OCI-LY3 (cell line): ENCODE results near the gene KLHL36.
A peak's percentile ranks its signal among the peaks of the same experiment; 100 is the strongest.
"Not testable (repeated sequence)": the region's sequence is repeated elsewhere in the genome, so short reads cannot be mapped to it uniquely, and the experiment has no call there.

Experiments
- H2AFZ ChIP-seq: fragments of 200-600, 300-600 bp; shearing (Covaris generic); 2 replicates; pipeline ENCODE4 v1.6.0; 2014; ENCODE audit warnings: antibody characterized with exemption, low read depth, low read length
- H3K27ac ChIP-seq: fragments of 200-600, 300-600 bp; sonication (generic); 2 replicates; pipeline ENCODE4 v1.5.1; 2014; ENCODE audit warnings: mild to moderate bottlenecking, low read length, moderate library complexity, mixed read lengths
- H3K27me3 ChIP-seq: fragments of 200-600, 300-600 bp; sonication (generic); 2 replicates; pipeline ENCODE4 v1.6.1; 2014; ENCODE audit warnings: low read depth, low read length, mixed read lengths
- H3K36me3 ChIP-seq: fragments of 200-600, 300-600 bp; sonication (generic); replicated peaks from 2 replicates; pipeline ENCODE3; 2014; ENCODE audit warnings: low read depth, low read length, mixed read lengths
- H3K4me1 ChIP-seq: fragments of 300-600, 200-600 bp; sonication (generic); 2 replicates; pipeline ENCODE4 v1.6.1; 2014; ENCODE audit warnings: low read length, mixed read lengths
- H3K4me2 ChIP-seq: fragments of 200-600, 300-600 bp; sonication (generic); 2 replicates; pipeline ENCODE4 v1.6.1; 2014; ENCODE audit warnings: low read length, mixed read lengths
- H3K4me3 ChIP-seq: fragments of 300-600, 200-600 bp; sonication (generic); 2 replicates; pipeline ENCODE4 v1.5.1; 2014; ENCODE audit warnings: antibody characterized with exemption, mild to moderate bottlenecking, low read length, moderate library complexity
- H3K79me2 ChIP-seq: fragments of 300-600, 200-600 bp; shearing (Covaris generic); 2 replicates; pipeline ENCODE4 v1.6.1; 2014; ENCODE audit warnings: mild to moderate bottlenecking, low read length, mixed read lengths
- H3K9ac ChIP-seq: fragments of 300-600, 200-600 bp; shearing (Covaris generic); 2 replicates; pipeline ENCODE4 v1.6.0; 2014; ENCODE audit warnings: mild to moderate bottlenecking, low read length, moderate library complexity
- H3K9me3 ChIP-seq: fragments of 200-600, 300-600 bp; shearing (Covaris generic); 2 replicates; pipeline ENCODE4 v1.6.1; 2014; ENCODE audit warnings: low read length, mixed read lengths; ENCODE audit not compliant: insufficient read depth
- H4K20me1 ChIP-seq: fragments of 200-600, 300-600 bp; sonication (generic); 2 replicates; pipeline ENCODE4 v1.6.1; 2016; ENCODE audit warnings: low read length, mixed read lengths; ENCODE audit not compliant: insufficient read depth
- CTCF ChIP-seq: fragments of 200-600, 300-600 bp; sonication (generic); IDR thresholded peaks from 2 replicates; pipeline ENCODE4 v1.5.1; 2014; ENCODE audit warnings: antibody characterized with exemption, low read length, low read depth
- EZH2phosphoT487 ChIP-seq: fragments of 200-600 bp; shearing (Covaris generic); IDR thresholded peaks from 2 replicates; pipeline ENCODE4 v1.6.1; 2018; ENCODE audit warnings: antibody characterized with exemption, mixed run types, low read depth

The KLHL36 gene

DNA sequence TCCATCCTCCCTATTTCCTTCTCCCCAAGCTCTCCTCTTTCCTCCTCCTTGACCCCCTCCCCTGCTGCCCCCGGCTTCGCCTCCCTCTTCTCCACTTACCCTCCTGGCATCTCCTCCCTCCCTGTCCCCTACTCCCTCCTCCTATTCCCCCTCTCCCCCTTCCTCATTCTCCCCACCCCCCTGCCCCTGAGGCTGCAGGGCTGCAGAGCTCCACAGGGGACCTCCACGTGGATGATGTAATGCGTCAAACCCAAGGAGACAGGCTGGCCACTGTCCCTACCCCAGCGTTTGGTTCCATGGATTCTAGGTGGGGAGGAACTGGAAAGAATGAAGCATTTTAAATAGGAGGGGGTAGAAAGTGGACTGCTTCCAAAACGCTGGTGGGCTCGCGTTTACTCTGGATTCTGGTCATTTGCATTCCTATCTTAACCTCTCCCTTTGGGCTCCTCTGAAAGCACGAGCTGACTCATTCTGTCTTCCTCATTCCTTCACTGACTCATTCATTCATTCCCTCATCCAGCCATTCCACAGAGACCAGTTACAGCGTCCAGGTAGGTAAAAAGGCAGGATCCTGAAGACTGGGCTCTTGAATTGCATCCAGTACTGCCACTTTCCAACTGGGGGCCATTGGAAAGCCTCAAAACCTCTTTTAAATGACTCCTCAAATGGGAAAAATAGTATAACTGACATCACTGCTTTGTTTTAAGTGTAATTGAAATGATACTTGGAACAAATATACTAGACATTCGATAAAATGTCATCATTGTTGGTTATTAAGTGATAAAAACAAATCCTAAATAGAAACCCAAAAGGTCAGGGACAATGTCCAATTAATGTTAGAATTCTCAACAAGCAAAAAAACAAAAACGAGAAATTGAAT lies 29.5 kb upstream of the KLHL36 start:
- Histone ChIP-seq H3K4me3 (peak overlapping the region; percentile 55), H2AFZ (no peak overlapping the region), H3K27me3 (peaks cover 9% of the 10 kb centered on the region; the same call in 1 of the 2 replicates), H3K79me2 (peaks cover 40% of the 10 kb centered on the region), H3K27ac (no peak overlapping the region), H3K4me2 (peak overlapping the region; percentile 53), H3K4me1 (peaks cover 53% of the 10 kb centered on the region), H3K9me3 (no peaks in the 10 kb centered on the region), H3K36me3 (peaks cover 31% of the 10 kb centered on the region), H4K20me1 (peaks cover 35% of the 10 kb centered on the region), H3K9ac (peak overlapping the region; percentile 19; the same call in 1 of the 2 replicates)
- TF ChIP-seq EZH2phosphoT487, result no peak
- no peak for TF ChIP-seq CTCF

DNA sequence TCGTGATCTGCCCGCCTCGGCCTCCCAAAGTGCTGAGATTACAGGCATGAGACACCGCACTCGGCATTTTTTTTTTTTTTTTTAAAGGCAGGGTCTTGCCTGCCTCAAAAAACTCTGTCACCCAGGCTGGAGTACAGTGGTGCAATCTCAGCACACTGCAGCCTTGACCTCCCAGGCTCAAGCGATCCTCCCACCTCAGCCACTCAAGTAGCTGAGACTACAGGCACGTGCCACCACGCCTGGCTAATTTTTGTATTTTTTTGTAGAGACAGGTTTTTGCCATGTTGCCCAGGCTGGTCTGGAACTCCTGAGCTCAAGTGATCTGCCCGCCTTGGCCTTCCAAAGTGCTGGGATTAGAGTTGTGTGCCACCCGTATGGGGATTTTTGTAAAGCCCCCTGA lies 27.4 kb upstream of the KLHL36 start:
- not testable (repeated sequence) for H3K27ac ChIP-seq, H3K4me2 ChIP-seq, H3K4me3 ChIP-seq, H3K9me3 ChIP-seq, H3K36me3 ChIP-seq, H3K9ac ChIP-seq, H2AFZ ChIP-seq
- Histone ChIP-seq H3K27me3 (peaks cover 17% of the 10 kb centered on the region), H4K20me1 (peaks cover 14% of the 10 kb centered on the region), H3K4me1 (peaks cover 41% of the 10 kb centered on the region), H3K79me2 (peaks cover 19% of the 10 kb centered on the region)

DNA sequence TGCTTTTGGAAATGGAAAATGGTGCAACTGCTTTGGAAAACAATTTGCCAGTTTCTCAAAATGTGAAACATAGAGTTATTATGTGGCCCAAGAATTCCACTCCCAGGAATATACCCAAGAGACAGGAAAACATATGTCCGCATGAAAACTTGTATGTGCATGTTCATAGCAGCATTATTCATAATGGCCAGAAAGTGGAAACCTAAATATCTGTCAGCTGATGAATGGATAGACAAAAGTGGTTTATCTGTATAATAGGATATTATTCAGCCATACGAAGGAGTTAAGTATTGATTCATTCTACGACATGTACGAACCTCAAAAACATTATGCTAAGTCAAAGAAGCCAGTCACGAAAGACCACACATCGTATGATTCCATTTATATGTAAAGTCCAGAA lies 22.8 kb upstream of the KLHL36 start:
- Histone ChIP-seq H3K36me3 (no peaks in the 10 kb centered on the region), H2AFZ (no peak overlapping the region), H3K79me2 (no peaks in the 10 kb centered on the region), H3K27ac (no peak overlapping the region), H3K27me3 (peaks cover 34% of the 10 kb centered on the region), H4K20me1 (no peaks in the 10 kb centered on the region), H3K9ac (no peak overlapping the region), H3K4me1 (peaks cover 28% of the 10 kb centered on the region), H3K4me2 (no peak overlapping the region), H3K4me3 (no peak overlapping the region), H3K9me3 (no peaks in the 10 kb centered on the region)
- TF ChIP-seq CTCF (no peak), EZH2phosphoT487 (no peak)

- peaks cover 37% of the 10 kb centered on the region for H3K27me3 ChIP-seq
- no peak for TF ChIP-seq EZH2phosphoT487
- TF ChIP-seq CTCF, result no peak
- H3K4me2 ChIP-seq, result peak overlapping the region; percentile 52
- H3K4me3 ChIP-seq, result no peak overlapping the region
- H3K79me2 ChIP-seq, result no peaks in the 10 kb centered on the region
- H2AFZ ChIP-seq, result no peak overlapping the region
- no peaks in the 10 kb centered on the region for H3K9me3 ChIP-seq
- H3K36me3 ChIP-seq, result no peaks in the 10 kb centered on the region
- H3K4me1 ChIP-seq, result peaks cover 26% of the 10 kb centered on the region
- no peak overlapping the region for H3K9ac ChIP-seq
- H3K27ac ChIP-seq, result no peak overlapping the region
- H4K20me1 ChIP-seq, result no peaks in the 10 kb centered on the region
Measured at GRCh38 chr16:84628226-84628731, 20.0 kb upstream of the KLHL36 start.
